A549 (cell line): ENCODE results near the gene GCAT. TPM values are rescaled to one million over a fixed set of nuclear protein-coding genes. Genes with fewer than 3 reads are reported as not detected.

Experiments
- ATAC-seq, 2 experiments: fragments of 200-7000 bp in 1 of 2; fragments of >200 bp in 1 of 2; cut with Nextera tagmentation in 1 of 2; cut with Tn5 transposase in 1 of 2; 3 replicates each; pipeline versions ENCODE4 v1.8.0 to v1.9.1; 2018 to 2020; ENCODE audit warnings: mild to moderate bottlenecking in 1 of 2, moderate library complexity in 1 of 2
- CTCF ChIA-PET: fragments of 300-600 bp; sonication (Branson Sonifier 250); formaldehyde crosslinking; extraction: SDS; loops from one replicate; lab custom pipeline; 2021; ENCODE audit warnings: antibody characterized with exemption, inconsistent platforms; lab: Yijun Ruan, JAX
- POLR2A ChIA-PET: fragments of 350-600 bp; formaldehyde crosslinking; extraction: SDS; loops from one replicate; lab custom pipeline; 2021; ENCODE audit warnings: antibody characterized with exemption, inconsistent platforms; lab: Yijun Ruan, JAX
- DNase-seq, 2 experiments: peaks; one replicate each; pipeline versions ENCODE4 v3.0.0 to v3.0.0-alpha.2; 2011 to 2016; ENCODE audit warnings: low read depth in 1 of 2, low spot score in 1 of 2
- FAIRE-seq: peaks from 2 replicates; lab custom pipeline; 2011; peaks lifted over from hg19 to GRCh38; lab: Jason Lieb, UNC
- H3K27ac ChIP-seq, 2 experiments: fragments of >200 bp; sonication (Bioruptor Twin); formaldehyde crosslinking; 3 replicates each; pipeline ENCODE4 v1.5.1; 2016 to 2017
- H3K4me1 ChIP-seq: fragments of >200 bp; sonication (Bioruptor Twin); formaldehyde crosslinking; 3 replicates; pipeline ENCODE4 v1.6.1; 2016
- H3K4me2 ChIP-seq: fragments of >200 bp; sonication (Bioruptor Twin); formaldehyde crosslinking; 3 replicates; pipeline ENCODE4 v1.6.1; 2016
- H3K4me3 ChIP-seq: fragments of >200 bp; sonication (Bioruptor Twin); formaldehyde crosslinking; 3 replicates; pipeline ENCODE4 v1.5.1; 2016
- H3K9me3 ChIP-seq: fragments of >200 bp; sonication (Bioruptor Twin); formaldehyde crosslinking; 3 replicates; pipeline ENCODE4 v1.6.1; 2016
- ATOH8 ChIP-seq: fragments of 250-450 bp; sonication (Bioruptor Pico); IDR thresholded peaks from 2 replicates; pipeline ENCODE4 v1.5.0; 2020; ENCODE audit warnings: low read depth, mild to moderate bottlenecking, moderate library complexity
- BHLHE40 ChIP-seq: IDR thresholded peaks from 2 replicates; pipeline ENCODE4 v1.6.1; 2012; ENCODE audit warnings: low read depth, low read length, inconsistent platforms
- CBX2 ChIP-seq: fragments of 200-600 bp; sonication (generic); IDR thresholded peaks from 2 replicates; pipeline ENCODE4 v1.6.1; 2016; ENCODE audit warnings: low read depth, mild to moderate bottlenecking, borderline replicate concordance
- CBX8 ChIP-seq: fragments of 200-600 bp; sonication (generic); IDR thresholded peaks from 2 replicates; pipeline ENCODE4 v1.6.1; 2016
- CEBPB ChIP-seq, 2 experiments: fragments of >200 bp in 1 of 2; sonication (Bioruptor Twin) in 1 of 2; formaldehyde crosslinking in 1 of 2; IDR thresholded peaks; 2 replicates each; pipeline ENCODE4 v1.6.1; 2012 to 2016
- E2F6 ChIP-seq: IDR thresholded peaks from 2 replicates; pipeline ENCODE4 v1.6.1; 2012; ENCODE audit warnings: low read depth, borderline replicate concordance
- EHF ChIP-seq: fragments of 250-450 bp; sonication (Bioruptor Pico); IDR thresholded peaks from 2 replicates; pipeline ENCODE4 v1.5.0; 2020; ENCODE audit warnings: mild to moderate bottlenecking
- ELK1 ChIP-seq: fragments of 150-350 bp; IDR thresholded peaks from 2 replicates; pipeline ENCODE4 v1.6.1; 2014; ENCODE audit warnings: low read depth, mild to moderate bottlenecking, low read length
- ESRRA ChIP-seq: fragments of 150-350 bp; IDR thresholded peaks from 2 replicates; pipeline ENCODE4 v1.6.1; 2014; ENCODE audit warnings: mild to moderate bottlenecking, low read length, borderline replicate concordance
- FOSL2 ChIP-seq, 2 experiments: fragments of 450-650 bp in 1 of 2; fragments of >200 bp in 1 of 2; sonication (Bioruptor Twin) in 1 of 2; formaldehyde crosslinking; IDR thresholded peaks; 2 replicates each; pipeline versions ENCODE4 v1.5.0 to v1.6.1; 2016 to 2020; ENCODE audit warnings: mild to moderate bottlenecking in 1 of 2, moderate library complexity in 1 of 2
- GATA3 ChIP-seq: IDR thresholded peaks from 2 replicates; pipeline ENCODE4 v1.6.1; 2012; ENCODE audit warnings: borderline replicate concordance
- HEYL ChIP-seq: fragments of 250-450 bp; sonication (Bioruptor Pico); IDR thresholded peaks from 2 replicates; pipeline ENCODE4 v1.8.0; 2021; ENCODE audit warnings: mild to moderate bottlenecking, moderate library complexity
- HMGXB4 ChIP-seq: fragments of 250-450 bp; sonication (Bioruptor Pico); IDR thresholded peaks from 2 replicates; pipeline ENCODE4 v1.5.0; 2021; ENCODE audit warnings: mild to moderate bottlenecking, moderate library complexity, borderline replicate concordance
- HOXA7 ChIP-seq: fragments of 250-450 bp; sonication (Bioruptor Pico); IDR thresholded peaks from 2 replicates; pipeline ENCODE4 v1.5.0; 2020; ENCODE audit warnings: mild to moderate bottlenecking, moderate library complexity
- HOXB5 ChIP-seq: fragments of 250-450 bp; sonication (Bioruptor Pico); IDR thresholded peaks from 2 replicates; pipeline ENCODE4 v1.5.0; 2020; ENCODE audit warnings: mild to moderate bottlenecking, moderate library complexity
- JUN ChIP-seq, 2 experiments: fragments of >200 bp; sonication (Bioruptor Twin); formaldehyde crosslinking; IDR thresholded peaks; 2 replicates in 1 of 2; 3 replicates in 1 of 2; pipeline ENCODE4 v1.6.1; 2016 to 2017
- KDM1A ChIP-seq: fragments of 200-600 bp; sonication (generic); IDR thresholded peaks from 2 replicates; pipeline ENCODE4 v1.6.1; 2016; ENCODE audit warnings: low read depth, mild to moderate bottlenecking
- KDM5A ChIP-seq: fragments of 200-600 bp; sonication (generic); IDR thresholded peaks from 2 replicates; pipeline ENCODE4 v1.6.1; 2016; ENCODE audit warnings: antibody characterized with exemption, mild to moderate bottlenecking
- MAX ChIP-seq: IDR thresholded peaks from 2 replicates; pipeline ENCODE4 v1.6.1; 2012
- MAZ ChIP-seq: fragments of 150-350 bp; IDR thresholded peaks from 2 replicates; pipeline ENCODE4 v1.6.1; 2014; ENCODE audit warnings: antibody characterized with exemption, low read depth, low read length, borderline replicate concordance
- NFE2L2 ChIP-seq: fragments of 150-350 bp; conservative IDR thresholded peaks from 2 replicates; pipeline ENCODE4 v1.6.1; 2014; ENCODE audit warnings: low read length
- POLR2AphosphoS2 ChIP-seq: conservative IDR thresholded peaks from 2 replicates; pipeline ENCODE4 v1.6.1; 2012; ENCODE audit warnings: low read length, improper control_type of control experiment, inconsistent platforms
- REST ChIP-seq: fragments of 200-600 bp; sonication (generic); IDR thresholded peaks from 2 replicates; pipeline ENCODE4 v1.6.1; 2016; ENCODE audit warnings: antibody characterized with exemption, mild to moderate bottlenecking, moderate library complexity
- RFX5 ChIP-seq: fragments of 450-650 bp; IDR thresholded peaks from 2 replicates; pipeline ENCODE4 v1.7.1; 2014; ENCODE audit warnings: antibody characterized with exemption, mild to moderate bottlenecking, moderate library complexity
- RNF2 ChIP-seq: fragments of 200-600 bp; sonication (generic); IDR thresholded peaks from 2 replicates; pipeline ENCODE4 v1.6.1; 2016; ENCODE audit warnings: low read depth, mild to moderate bottlenecking, antibody characterized with exemption, moderate library complexity, borderline replicate concordance
- TP53 ChIP-seq: fragments of 250-450 bp; sonication (Bioruptor Pico); IDR thresholded peaks from 2 replicates; pipeline ENCODE4 v1.5.0; 2021; ENCODE audit warnings: mild to moderate bottlenecking, moderate library complexity
- ZNF302 ChIP-seq: fragments of 250-450 bp; sonication (Bioruptor Pico); IDR thresholded peaks from 2 replicates; pipeline ENCODE4 v1.9.0; 2021; ENCODE audit warnings: inconsistent platforms, mild to moderate bottlenecking, moderate library complexity
- WGBS: methylation state at CpG from one replicate; pipeline ENCODE4 v1.1.6; 2017; ENCODE audit errors: missing lambda C conversion rate; 5-methylcytosine and 5-hydroxymethylcytosine counted together
- polyA plus RNA-seq, 4 experiments: library from polyadenylated mRNA; depleted of rRNA in 3 of 4; stranded (reverse); fragments of >200 nt; fragmentation: RNase III in 1 of 4; extraction: RNeasy Plus Mini Kit Qiagen cat#74134 plus additional on column Dnase treatment in 1 of 4; gene quantifications; 2 replicates in 3 of 4; 3 replicates in 1 of 4; pipeline ENCODE4 v1.2.3, GENCODE V29; 2011 to 2017

Gene GCAT
- polyA plus RNA-seq, 2 of the 4 experiments (the other 2 are of a cell fraction), result 1.2 to 2.1 TPM

GRCh38 chr22:37852418-37852817, 44.7 kb downstream of the GCAT start:
- H3K4me2 ChIP-seq, result no peak overlapping the region
- POLR2A ChIA-PET, result no interaction called here
- TF ChIP-seq GATA3, result no peak
- no peak for TF ChIP-seq MAZ
- no peak for TF ChIP-seq RFX5
- no peak for TF ChIP-seq CEBPB (IDR thresholded peaks at IDR 0.05)
- no peak for TF ChIP-seq HMGXB4
- no peak for TF ChIP-seq TP53 (CRISPR knock-in tag)
- no peak for TF ChIP-seq ZNF302
- no peak for TF ChIP-seq KDM5A
- TF ChIP-seq FOSL2 (IDR thresholded peaks at IDR 0.05), result no peak
- TF ChIP-seq FOSL2 (CRISPR knock-in tag; IDR thresholded peaks at IDR 0.05), result no peak
- no peak for TF ChIP-seq HOXA7 (CRISPR knock-in tag)
- TF ChIP-seq, all 56 proteins: peak for 0
- Histone ChIP-seq H3K27ac (no peak overlapping the region), H3K9me3 (no peaks in the 10 kb centered on the region), H3K4me3 (no peak overlapping the region), H3K4me1 (peaks cover 11% of the 10 kb centered on the region; the same call in 2 of the 3 replicates)
- WGBS, result 91% methylated on average over 5 of the region's 5 CpGs
- ATAC-seq (no peak), DNase-seq (no peak), FAIRE-seq (no peak)
- CTCF ChIA-PET, result interaction anchor here (0.8 to 4.7 kb wide), 3 partner anchors 11 to 112 kb away, joined by 3 to 46 read pairs (median 5); no protein-coding TSS in a partner anchor

GRCh38 chr22:37854946-37855345, 47.2 kb downstream of the GCAT start:
- ChIA-PET POLR2A (interaction anchor here (1.2 kb wide), 1 partner anchor 11 kb away, joined by 4 read pairs; the partner anchor contains the start of gene ANKRD54), CTCF (interaction anchor here (1.5 to 2.5 kb wide), 2 partner anchors 9 to 37 kb away, joined by 8 to 16 read pairs; no protein-coding TSS in a partner anchor)
- 82% methylated on average over 2 of the region's 2 CpGs for WGBS
- Histone ChIP-seq H3K4me1 (peaks cover 11% of the 10 kb centered on the region; the same call in 2 of the 3 replicates), H3K9me3 (no peaks in the 10 kb centered on the region), H3K4me2 (no peak overlapping the region), H3K27ac (no peak overlapping the region), H3K4me3 (no peak overlapping the region)
- ATAC-seq (no peak), FAIRE-seq (no peak), DNase-seq (no peak)
- TF ChIP-seq RNF2, result no peak
- no peak for TF ChIP-seq FOSL2 (IDR thresholded peaks at IDR 0.05)
- TF ChIP-seq FOSL2 (CRISPR knock-in tag; IDR thresholded peaks at IDR 0.05), result no peak
- TF ChIP-seq HEYL (CRISPR knock-in tag), result no peak
- TF ChIP-seq EHF (CRISPR knock-in tag), result no peak
- TF ChIP-seq REST, result no peak
- TF ChIP-seq KDM1A, result no peak
- TF ChIP-seq NFE2L2, result no peak
- no peak for TF ChIP-seq ELK1
- no peak for TF ChIP-seq BHLHE40
- no peak for TF ChIP-seq RFX5
- no peak for TF ChIP-seq ESRRA
- no peak for TF ChIP-seq POLR2AphosphoS2
- TF ChIP-seq CBX2, result no peak
- TF ChIP-seq ATOH8 (CRISPR knock-in tag), result no peak
- no peak for TF ChIP-seq E2F6
- no peak for TF ChIP-seq CBX8
- TF ChIP-seq HOXB5, result no peak
- no peak for TF ChIP-seq MAX
- TF ChIP-seq JUN (IDR thresholded peaks at IDR 0.05), result no peak
